Stomach (tissue), 4 donors: ENCODE data around the gene ZNRF3.

ENCODE experiments used
- EP300 ChIP-seq: sonication (generic); formaldehyde crosslinking; IDR thresholded peaks from one replicate; pipeline ENCODE4 v1.6.1; 2017; ENCODE audit warnings: antibody characterized with exemption
- POLR2A ChIP-seq, 4 donors: fragments of 450-650 bp; IDR thresholded peaks; one replicate each; pipeline ENCODE4 v1.6.1; 2016; ENCODE audit warnings: antibody characterized with exemption in 4 of 4, control low read depth in 2 of 4, mild to moderate bottlenecking in 1 of 4, moderate library complexity in 1 of 4
- TF ChIP-seq, protein P1 (sequence below), 7 experiments: fragments of 450-650 bp in 4 of 7; fragments of 200-600 bp in 3 of 7; sonication (generic) in 3 of 7; IDR thresholded peaks; one replicate each; pipeline ENCODE4 v1.5.1; 2016 to 2019; ENCODE audit warnings: antibody characterized with exemption in 7 of 7, control low read depth in 2 of 7, mild to moderate bottlenecking in 1 of 7

DNA sequence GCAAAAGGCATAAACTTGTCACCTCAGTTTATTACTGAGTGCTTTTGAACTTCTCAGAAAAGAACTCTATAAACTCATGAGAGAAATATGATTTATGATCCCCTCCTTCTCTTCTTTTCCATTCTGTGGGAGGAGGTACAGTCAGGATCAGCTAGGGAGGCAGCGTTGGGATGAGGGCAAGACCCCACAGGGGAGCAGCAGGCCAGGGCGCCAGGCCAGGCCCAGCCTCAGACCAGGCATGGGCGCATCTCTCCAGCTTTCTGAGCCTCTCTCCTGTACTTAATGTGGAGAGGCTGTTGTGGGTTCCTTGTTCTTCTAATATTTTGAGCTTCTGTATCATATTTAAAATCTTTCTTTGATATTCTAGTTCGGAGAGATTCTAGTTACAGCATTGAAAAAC is 106.5 kb downstream of the ZNRF3 start:
- TF ChIP-seq, protein P1, sequence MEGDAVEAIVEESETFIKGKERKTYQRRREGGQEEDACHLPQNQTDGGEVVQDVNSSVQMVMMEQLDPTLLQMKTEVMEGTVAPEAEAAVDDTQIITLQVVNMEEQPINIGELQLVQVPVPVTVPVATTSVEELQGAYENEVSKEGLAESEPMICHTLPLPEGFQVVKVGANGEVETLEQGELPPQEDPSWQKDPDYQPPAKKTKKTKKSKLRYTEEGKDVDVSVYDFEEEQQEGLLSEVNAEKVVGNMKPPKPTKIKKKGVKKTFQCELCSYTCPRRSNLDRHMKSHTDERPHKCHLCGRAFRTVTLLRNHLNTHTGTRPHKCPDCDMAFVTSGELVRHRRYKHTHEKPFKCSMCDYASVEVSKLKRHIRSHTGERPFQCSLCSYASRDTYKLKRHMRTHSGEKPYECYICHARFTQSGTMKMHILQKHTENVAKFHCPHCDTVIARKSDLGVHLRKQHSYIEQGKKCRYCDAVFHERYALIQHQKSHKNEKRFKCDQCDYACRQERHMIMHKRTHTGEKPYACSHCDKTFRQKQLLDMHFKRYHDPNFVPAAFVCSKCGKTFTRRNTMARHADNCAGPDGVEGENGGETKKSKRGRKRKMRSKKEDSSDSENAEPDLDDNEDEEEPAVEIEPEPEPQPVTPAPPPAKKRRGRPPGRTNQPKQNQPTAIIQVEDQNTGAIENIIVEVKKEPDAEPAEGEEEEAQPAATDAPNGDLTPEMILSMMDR (IDR thresholded peaks at IDR 0.05): no peak
- no peak for TF ChIP-seq POLR2A (IDR thresholded peaks at IDR 0.05)
- TF ChIP-seq EP300: no peak
